NCI-H526 treated with DMSO at 0.1 percent for 48 hours (cell line): ENCODE measurements around the gene TOM1L2.

Experiments
- DNase-seq: peaks from one replicate; lab custom pipeline; 2025; lab: John Stamatoyannopoulos, UW

The TOM1L2 gene

GRCh38 chr17:17898673-17899072, 73.5 kb downstream of the TOM1L2 start:
- DNase-seq, result no peak

DNA sequence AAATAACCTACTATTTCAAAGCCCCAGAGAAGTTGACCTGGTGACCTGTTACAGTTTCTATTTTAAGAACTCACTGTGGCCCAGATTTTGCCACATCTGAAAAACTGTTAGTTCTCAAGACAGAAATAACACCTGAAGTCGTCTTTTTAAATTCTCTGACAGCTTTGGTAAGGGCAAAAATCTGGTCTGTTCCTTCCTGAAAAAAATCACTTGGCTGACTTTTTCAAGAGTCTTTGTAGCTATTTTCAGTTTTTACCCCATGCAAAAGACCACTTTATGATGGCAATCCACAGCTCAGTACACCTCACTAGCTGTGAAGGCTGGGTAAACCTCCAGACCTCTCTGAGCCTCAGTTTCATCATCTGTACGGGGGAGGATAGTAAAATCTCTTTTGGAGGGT, 74.8 kb downstream of the TOM1L2 start:
- no peak for DNase-seq

DNA sequence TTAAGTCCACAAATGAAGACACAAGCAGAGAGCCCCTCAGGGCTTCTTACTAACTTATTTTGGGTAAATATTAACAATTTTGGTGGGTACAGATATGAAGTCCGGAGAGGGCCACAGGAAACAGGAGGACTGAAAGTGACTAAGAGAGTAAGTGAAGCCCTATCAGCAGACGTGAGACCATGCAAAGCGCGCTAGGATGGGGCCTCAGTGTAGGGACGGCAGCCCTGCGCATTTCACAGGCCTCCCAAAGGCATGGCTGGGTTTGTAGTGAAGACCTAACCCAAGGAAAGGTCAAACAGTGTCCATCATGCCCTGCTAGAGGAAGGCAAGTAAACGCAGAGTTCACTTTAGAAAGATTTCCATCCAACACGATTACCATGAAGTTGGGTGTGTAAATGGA, 75.5 kb downstream of the TOM1L2 start:
- no peak for DNase-seq

GRCh38 chr17:17893801-17894644, 78.2 kb downstream of the TOM1L2 start:
- DNase-seq, result no peak

GRCh38 chr17:17892731-17893130, 79.5 kb downstream of the TOM1L2 start:
- DNase-seq, result no peak

GRCh38 chr17:17892009-17892408, 80.2 kb downstream of the TOM1L2 start:
- no peak for DNase-seq

DNA sequence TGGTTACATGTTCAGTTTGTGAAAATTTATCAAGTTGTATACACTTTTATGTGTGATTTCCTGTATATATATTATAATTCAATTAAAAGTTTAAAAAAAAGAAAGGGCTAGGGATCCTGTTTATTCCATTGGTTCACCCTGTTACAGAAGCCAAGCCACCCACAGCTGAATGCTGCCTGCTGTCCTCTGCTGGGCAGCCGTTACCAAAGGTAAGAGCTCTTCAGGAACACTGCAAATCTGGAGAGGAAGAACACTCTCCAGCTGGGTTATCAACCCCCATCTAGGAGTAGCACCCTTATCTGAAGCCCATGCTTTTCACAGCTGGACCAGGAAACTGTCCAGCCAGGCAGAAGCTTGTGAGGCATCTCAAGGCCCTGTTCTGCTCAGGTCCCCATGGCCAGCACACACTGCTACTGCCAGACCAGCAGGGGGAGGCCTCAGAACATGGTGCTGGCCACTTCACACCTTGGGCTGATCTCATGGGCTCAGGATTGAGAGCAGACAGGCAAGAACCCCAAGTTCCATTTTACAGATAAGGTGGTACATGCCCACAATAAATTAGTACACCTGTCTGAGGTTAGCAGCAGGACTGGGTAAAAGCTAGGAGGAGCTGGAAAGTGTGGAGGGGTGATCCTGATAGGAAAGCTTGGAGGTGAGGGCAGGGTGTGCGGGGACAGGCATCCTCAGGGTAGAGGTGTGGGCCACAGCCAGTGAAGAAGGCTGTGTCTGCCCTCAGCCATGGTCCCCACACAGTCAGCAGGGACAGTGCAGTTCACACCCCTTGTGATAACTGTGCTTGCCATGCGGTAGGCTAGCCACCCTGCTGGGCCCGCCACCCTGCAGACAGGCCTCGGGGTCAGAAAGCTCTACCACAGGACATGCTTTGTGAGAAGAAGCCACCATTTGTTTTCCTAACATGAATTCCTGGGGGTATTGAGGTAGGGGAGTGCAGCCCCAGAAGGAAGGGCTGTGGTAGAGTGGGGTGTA, 81.1 kb downstream of the TOM1L2 start:
- peak; percentile 0 for DNase-seq

DNA sequence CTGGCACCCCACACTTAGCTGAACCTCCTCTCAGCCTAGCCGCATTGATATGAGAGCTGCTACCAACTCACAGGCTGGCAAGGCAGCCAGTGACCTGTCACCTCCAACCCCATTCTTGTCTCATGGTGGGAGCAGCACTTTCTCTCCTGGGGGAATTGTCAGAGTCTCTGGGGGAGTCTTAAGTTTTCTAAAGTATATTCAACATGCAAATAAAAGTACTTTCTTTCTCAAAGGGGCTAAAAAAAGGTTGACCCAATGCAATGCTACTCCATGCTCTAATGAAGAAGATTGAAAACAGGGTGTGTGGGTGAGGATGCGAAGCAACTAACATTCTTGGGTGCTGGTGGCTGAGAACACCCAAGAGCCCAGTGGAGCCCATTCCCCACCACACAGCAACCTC, 82.3 kb downstream of the TOM1L2 start:
- DNase-seq, result no peak

DNA sequence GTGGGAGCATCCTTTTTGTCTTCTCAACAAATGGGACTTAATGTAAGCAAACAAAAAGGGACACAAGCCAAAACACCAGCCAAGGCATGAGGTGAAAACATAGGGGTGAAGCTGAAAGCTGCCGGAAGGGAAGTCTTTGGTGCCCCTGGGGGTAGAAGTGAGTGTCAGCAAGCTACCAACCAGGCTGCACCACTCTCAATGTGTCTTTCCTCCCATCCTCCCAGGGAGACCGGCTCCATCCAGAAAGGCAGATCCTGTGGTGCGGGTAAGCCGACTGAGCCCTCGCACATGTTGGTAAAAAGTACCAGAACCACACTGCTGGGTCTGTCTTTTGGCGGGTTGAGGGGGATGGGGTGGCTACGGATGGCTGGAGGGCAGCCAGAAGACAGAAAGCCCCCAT, 83.4 kb downstream of the TOM1L2 start:
- no peak for DNase-seq

GRCh38 chr17:17888371-17888770, 83.8 kb downstream of the TOM1L2 start:
- DNase-seq, result no peak

DNA sequence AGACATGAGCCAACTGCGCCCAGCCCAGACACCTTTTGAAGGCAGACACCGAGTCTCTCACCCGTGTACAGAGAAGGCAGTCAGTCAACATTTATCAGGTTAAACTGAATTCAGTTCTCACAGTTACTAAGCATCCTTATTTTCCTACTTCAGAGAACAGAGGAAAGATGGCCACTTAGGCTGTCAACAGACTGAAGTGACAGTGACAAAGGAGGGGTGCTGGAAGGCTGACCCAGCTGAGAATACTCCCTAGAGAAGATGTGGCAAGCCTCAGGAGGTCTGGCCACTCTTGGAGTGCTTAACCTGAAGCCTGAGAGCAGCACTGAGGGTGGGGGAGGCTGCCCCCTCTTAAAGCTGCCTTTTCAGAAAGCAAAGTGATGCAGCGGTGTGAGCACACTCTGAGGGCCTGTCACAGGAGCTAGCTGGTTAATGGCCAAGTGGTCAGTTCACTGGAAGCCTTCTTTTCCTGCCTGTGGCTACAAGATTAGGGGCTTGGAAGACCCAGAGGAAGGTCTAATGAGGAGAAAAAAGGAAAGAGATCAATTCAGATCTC, 84.4 kb downstream of the TOM1L2 start:
- no peak for DNase-seq

DNA sequence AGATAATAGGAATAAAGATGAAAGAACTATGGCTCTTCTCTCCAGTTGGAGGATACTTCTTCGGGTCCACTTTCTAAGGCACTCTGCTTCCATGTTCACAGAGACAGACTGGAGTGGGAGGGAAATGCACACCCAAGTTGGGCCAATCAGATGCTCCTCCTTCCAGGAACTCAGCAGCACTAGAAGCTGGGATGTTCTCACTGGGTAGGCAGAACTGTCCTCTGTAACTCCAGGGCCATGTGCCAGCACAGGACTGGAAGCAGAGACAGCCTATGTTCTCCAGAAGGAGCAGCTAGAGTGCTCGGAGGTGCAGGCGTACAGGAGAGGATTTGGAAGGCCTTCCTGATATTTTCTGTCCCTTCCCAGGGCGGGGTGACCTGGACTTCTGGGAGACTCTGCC, 85.5 kb downstream of the TOM1L2 start:
- DNase-seq, result no peak

DNA sequence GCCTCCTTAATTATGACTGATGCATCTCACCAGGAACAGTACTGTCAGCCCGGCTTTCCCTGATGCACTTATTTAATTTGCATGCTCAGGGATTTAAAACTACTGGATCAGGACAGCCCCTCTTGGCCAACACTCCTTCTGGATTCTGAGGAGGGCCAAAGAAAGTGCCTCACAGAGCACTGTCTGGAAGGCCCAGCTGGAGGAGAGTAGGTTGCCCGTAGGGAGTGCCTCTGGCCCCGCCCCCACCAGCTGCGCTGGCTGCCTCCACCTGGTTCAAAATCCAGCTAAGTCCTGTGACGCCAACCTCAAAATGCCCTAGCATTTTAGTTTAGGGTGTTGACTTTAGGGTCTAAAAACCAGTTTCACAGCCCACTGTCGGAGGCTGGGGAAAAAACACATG, 86.0 kb downstream of the TOM1L2 start:
- DNase-seq, result no peak

DNA sequence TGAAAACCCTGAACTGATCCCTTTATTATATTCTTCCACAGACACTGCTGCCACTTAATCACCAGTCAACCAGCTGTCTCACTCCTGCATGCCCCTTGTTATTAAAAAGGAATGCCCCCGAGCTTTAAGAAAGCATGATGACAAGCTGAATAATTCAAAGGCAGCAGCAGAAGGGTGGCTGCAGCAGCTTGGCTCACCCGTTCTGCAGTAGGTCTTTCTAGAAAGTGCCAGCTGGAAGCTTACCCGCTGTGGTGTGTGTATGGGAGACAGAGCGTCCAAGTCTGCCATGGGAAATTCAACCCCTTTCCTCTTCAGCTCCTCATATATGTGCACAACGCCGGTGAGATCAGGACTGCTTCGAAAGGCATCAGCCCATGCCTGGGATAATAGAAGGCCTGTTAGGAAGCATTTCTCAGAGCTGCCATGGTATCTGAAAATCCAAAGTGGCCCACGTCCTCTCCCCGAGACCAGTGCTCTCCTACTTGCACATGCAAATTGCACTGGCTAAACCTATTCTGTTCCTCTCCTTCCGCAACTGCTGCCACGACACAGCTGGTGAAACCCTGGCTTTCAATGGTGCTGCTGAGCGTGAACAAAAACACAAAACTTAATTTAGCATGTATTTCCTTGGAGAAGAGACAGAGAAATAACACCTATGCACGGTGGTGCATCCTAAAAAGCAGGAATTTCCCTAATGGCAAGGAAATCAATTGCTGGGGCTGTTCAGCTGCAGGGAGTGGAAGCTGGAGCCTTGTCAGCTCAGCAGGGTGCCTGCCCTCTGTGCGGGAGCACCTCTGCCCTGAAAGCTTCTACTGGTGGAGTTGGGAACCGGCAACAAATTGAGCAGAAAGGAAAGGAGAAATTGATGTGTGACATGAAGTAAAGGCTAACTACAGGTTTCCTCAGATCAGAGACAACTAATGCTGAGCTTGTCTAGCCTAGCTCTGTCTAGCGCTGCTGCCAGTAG, 87.5 kb downstream of the TOM1L2 start:
- peak; percentile 0 for DNase-seq

DNA sequence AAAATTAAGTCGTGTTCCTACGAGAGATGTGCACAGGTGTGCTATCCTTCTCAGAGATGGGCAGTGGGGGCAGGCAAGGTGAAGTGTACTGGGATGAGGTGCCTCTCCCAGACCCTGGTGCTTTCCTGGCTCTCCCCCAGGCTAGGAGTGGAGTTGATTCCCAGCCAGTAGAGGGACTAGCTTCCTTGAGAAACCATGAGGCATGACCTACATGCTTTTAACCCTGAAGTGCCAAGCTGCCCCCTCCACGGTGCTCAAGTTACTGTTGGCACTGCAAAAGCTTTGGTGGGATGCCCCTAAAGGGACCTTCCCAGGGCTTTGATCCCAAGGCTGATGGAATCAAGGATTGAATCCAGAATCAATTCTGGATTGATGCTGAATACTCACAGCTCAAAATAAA, 88.4 kb downstream of the TOM1L2 start:
- DNase-seq, result no peak

GRCh38 chr17:17882082-17882581, 90.1 kb downstream of the TOM1L2 start:
- no peak for DNase-seq

DNA sequence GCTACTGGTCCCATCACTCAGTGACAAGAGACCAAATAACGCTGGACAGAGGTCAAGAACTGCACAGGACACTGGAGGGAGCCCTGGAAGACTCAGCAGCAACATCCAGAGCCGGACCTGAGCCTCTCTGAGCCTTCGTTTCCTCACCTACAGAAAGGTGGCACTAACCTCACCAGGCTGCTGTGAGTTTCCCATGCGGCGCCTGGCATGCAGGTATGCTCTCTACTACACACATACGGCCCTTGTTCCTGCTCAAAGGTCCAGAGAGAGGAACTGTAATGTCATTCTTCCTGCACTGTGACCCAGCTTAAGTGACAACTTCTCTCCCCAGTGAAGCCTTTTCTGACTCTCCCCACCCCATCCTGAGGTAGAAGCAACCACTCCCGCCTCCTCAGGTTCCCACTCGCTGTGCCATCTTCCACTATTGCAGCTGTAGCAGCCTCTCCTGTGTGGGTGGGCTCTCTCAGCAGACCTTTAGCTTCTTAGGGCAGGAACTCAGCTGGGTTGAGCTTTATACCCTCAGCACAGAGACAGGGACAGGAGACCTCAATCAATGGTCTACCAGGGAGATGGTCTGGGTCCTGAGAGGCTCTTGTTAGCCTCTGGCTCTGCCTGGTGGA, 91.5 kb downstream of the TOM1L2 start:
- no peak for DNase-seq

DNA sequence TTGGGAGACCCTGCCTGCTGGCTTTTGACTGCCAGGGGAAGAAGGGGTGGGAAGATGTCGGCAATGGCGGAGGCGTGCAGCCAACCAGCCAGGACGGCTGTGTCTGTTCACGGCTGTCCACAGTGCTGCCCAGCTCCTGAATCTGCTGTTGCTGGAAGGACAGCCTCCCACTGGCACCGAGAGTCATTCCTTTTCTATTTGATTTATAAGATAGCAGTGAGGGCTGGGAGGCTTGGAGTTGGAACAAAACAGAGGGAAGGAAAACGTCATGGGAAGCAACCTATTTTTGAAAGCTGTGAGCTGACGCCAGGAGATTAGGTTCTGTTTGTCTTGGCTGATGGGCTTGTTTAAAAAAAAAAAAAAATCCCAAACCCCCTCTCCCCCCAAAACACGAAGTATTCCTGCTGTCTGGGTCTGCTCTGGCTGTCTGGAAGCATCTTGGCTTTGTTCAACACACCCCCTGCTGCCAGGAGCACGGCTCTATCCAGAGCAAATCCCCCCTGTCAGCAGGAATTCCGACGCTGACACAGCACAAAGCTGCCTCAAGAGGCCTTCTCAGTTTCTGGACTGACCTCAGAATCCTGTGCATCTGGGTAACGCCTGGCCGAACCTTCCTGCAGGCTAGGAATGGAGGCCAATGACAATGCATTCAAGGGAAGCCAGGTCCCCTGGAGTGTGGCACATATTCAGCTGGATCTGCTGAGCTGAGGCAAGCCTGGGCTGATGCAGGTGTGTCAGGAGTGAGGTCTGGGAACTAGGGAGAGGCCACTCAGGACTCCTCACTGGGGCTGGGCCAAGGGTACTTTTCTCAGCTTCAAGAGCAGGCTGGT, 94.5 kb downstream of the TOM1L2 start:
- no peak for DNase-seq

DNA sequence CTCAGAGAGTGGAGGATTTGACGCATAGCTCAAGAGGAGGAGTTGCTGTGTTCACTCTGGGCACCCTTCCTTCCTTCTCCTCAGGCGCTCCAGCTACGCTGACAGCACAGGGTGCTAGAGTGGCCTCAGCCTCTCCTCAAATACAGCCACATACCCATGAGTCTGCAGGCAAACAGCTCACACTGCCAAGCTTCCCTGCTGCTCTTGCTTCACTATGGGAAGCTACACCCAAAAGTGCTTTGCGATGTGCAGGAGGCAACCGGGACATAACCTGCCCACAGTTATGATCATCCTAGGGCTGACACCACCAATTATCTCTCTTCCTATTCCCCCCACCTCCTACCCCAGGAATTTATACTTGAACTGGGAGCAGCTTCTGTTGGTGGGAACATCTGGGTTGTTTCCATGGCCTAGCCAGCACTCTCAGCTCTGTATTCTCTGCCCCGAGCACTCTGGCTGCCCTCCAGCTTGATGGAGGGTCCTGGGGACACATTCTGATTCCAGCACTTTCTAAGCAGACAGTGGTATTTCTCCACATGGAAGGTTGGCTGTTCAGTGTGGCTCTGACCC, 95.2 kb downstream of the TOM1L2 start:
- no peak for DNase-seq

GRCh38 chr17:17874478-17874877, 97.7 kb downstream of the TOM1L2 start:
- no peak for DNase-seq
